ELF-1 (cell line): ENCODE measurements around the gene SP9.

Experiments used
- DNase-seq: peaks from one replicate; pipeline ENCODE4 v3.0.0-alpha.2; 2016; ENCODE audit warnings: low read depth, low spot score

Gene SP9

DNA sequence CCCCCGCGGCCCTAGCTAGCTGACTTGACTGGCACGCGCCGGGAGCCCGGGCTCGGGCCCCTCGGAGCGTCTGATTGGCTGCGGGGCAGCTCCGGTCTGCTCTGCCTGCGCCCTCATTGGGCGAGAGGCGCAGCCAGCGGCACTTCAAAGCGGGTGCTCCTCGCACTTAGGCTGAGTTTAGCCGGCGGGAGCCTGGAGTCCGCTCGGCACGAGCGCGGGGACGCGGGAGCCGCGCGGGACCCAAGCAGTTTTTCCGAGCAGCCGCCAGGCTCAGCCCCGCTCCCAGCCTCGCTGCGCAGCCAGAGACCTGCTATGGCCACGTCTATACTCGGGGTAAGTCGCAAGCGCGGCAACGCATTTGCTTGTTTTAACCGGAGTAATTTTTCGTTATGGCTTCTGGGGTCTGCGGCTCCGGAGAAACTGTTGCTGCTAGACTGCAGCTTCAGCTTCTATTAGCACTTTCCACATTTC lies at the start of gene SP9:
SP9 (plus strand) TSS at position 174 of the 471 bp plus-strand sequence; CDS start at position 313, 139 bp downstream.
- peak; percentile 86 for DNase-seq

DNA sequence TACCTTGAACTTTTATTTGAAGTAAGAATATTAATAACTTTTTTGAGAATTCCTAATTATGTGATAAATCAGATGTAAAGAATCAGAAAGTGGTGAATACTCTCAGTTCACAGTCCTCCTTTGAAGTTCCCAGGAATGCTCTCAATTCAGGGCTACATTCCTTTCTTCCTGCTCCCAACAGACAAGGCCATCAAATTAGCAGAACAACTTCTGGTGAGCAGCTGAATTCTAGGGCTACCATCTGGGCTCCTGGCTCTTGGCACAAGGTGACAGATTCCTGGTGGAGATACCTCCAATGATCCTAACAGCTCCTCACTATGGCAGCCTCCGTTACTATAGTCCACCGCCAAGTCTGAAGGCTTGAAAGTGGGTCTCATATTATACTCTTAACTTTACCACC lies 48.6 kb upstream of the SP9 start:
- peak; percentile 42 for DNase-seq

- DNase-seq: no peak
These were observed 41.8 kb upstream of the SP9 start for GRCh38 chr2:174292908-174293307.

- no peak for DNase-seq
These were observed 34.6 kb upstream of the SP9 start for GRCh38 chr2:174300114-174300513.

GRCh38 chr2:174312581-174313234 lies 22.0 kb upstream of the SP9 start:
- no peak for DNase-seq

DNA sequence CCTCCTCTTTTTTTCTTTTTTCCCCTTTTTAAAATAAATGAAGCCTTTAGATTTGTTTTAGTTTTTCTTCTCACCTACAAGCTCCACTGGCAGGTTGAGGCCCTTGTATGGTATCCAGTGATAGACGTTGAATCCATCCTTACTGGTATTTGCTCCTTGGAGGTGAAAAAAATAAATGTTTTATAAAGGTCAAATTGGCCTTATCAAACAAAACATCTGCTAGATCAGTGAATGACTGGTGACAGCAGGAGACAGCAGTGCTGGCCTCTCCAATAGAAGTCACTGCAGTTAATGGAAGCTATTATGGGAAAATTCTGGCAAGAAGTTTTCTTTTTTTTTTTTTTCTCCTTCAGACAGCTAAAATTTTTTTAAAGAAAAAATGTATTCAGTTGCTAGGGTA lies 12.6 kb upstream of the SP9 start:
- DNase-seq: no peak

GRCh38 chr2:174322746-174323145 lies 12.0 kb upstream of the SP9 start:
- no peak for DNase-seq

- no peak for DNase-seq
These were observed 10.2 kb upstream of the SP9 start for GRCh38 chr2:174324530-174324929.

- DNase-seq: peak; percentile 69
These were observed 9.2 kb upstream of the SP9 start for GRCh38 chr2:174325373-174326160.

- DNase-seq: peak; percentile 71
These were observed 8.4 kb upstream of the SP9 start for GRCh38 chr2:174326161-174327020.

DNA sequence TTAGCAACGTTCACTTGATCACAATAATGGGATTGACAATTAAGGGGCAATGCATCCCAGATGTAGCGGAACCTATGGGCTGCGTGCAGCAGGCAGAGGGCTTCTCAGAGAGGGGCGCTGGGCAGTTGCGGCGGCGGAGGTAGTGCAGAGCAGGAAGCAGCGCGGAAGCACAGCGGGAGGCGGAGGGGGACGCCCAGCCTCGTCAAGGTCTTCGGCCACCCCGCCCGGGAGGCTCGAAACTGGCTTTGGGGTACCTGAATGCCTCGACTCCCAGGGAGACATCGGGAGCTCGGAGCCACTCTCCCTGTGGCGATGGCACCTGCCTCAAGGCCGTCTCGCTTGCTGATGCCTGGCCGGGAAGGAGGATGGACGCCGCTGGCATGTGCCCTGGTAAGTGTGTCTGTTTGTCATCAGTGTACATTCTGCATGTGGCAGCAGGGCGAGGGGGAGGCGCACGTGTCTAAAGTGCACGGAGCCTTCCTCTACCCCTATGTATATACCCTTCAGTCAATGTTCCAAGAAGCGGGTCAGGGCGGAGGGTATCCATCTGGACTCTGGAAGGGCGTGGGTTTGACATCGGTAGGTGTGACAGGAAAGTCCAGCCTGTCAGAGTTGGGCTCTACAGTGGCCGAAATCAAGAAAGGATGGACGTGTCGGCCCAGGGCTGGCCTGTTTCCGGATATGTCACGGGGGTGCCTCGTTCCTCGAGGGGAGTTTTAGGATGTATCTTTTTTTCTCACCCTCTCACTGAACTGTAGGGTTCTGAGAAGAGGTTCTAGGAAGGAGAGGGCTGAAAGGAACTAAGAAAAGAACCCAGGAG lies 7.5 kb upstream of the SP9 start:
- peak; percentile 51 for DNase-seq

DNA sequence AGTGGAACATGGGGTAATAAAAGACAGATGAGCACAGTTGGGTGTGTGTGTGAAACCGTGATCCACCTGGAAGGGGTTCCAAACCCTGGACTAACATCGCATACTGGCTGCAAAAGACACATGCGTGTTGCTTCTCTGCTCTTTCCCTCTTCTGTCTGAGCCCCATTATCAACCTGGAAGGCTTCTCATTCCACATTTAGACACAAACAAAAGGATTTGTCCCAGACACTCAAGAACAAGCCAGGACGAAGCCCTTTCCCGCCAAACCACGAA lies 7.0 kb upstream of the SP9 start:
- no peak for DNase-seq

- DNase-seq: peak; percentile 61
These were observed 6.4 kb upstream of the SP9 start for GRCh38 chr2:174328114-174328960.

DNA sequence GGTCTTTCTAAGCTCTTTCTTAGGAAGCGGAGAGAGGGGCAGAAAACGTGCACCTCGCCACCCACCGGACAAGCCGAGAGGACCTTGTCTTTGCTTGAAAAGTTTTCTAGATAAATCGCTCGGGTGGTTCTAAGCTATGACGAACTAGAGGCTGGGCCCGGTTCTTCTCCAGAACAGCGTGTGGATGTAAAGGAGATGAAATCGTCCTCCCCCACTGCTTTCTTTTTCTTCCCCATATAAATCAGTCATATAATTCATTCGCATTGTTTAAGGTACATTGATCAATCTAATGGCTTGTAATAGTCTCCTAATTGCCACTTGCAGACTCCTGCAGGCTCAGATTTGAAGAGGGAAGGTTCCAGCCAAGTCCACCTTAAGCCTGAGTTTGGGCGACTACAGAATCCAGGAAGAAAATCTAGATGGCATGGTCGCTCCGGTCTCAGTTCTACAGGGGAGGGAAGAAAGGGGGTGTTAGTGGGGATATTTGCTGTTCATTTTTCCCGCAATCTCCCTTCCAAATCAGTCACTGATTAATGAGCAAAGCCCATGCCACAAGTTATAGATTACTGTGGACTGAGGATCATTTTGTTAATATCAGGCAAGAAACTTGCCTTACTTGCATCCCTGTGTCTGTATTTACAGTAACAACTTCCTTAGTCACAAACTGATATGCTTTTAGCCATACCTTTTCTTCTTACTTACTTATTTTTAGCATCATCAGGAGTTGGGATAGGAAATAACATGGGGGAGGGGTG lies 5.6 kb upstream of the SP9 start:
- DNase-seq: no peak

DNA sequence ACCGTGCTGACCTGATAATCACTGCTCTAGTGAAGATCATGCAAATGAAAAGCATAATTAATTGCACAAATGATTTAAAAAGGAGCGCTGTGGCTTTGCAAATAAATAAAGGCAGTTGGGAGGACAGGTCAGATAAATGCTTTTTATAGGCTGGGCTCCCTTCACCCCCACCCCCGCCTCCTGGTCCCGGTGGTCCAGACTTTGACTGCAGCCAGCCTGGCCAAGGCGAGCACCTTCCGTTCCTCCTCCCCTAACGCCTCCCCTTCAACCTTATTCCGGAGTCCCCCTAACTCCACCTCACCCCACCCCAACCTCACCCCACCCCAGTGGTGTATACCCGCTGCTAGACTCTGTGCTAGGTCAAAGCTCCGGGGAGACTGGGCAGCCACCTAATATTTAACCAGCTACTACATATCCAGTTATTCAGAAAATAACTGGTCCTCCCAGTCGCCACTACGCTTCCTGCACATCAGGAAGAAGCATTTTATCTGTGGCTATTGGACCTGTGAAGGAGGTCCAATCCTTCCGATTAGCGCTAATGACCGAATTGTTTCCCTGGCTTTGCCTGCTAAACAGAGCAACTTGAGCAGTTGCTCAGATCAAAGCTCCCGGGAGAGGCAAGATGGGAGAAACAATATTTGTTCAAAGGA lies 3.7 kb upstream of the SP9 start:
- peak; percentile 2 for DNase-seq

DNA sequence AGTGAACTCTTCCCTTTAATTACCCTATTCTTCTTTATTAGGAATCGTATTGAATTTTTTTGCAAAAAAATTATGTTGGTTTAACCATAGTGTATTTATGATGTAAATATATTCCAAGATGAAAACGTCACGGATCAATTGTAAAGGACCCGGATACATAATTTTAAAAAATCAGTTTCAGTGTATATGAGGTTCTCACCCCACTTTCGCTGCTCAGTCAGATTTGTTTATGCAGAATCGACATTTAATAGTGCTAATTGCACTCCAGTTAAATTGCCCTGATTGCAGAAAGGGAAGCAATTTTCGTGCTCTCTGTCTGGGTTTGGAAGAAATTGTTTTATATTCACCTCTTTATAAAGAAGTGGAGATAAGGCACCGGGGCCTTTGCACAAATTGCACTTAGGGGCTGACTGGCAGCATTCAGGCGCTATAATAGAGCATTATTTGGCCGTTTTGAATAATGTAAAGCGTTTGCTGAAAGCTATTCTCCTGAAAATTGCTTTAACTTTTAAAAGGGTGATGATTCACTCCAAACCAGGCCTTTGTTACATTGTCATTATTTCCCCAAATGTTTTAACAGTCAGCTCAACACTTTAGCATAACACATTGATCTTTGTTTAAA lies 3.0 kb upstream of the SP9 start:
- DNase-seq: no peak

GRCh38 chr2:174332217-174332963 lies 2.4 kb upstream of the SP9 start:
- DNase-seq: peak; percentile 72

DNA sequence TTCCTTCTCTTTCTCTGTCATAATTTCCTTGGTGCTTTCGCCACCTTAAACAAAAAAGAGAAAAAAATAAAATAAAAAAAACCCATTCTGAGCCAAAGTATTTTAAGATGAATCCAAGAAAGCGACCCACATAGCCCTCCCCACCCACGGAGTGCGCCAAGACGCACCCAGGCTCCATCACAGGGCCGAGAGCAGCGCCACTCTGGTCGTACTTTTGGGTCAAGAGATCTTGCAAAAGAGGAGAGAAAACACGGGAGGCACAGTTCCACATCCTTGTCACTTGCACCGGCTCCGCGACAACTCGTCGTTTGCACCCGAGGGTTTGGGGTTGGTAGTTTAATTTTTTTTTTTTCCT lies 1.8 kb upstream of the SP9 start:
- DNase-seq: peak; percentile 23
